Gastroesophageal sphincter (tissue), 4 donors: ENCODE data around the gene CDYL. TPM values are rescaled to one million over a fixed set of nuclear protein-coding genes. Genes with fewer than 3 reads are reported as not detected.

Experiments used
- ATAC-seq: fragments of 150-250 bp; one replicate; pipeline ENCODE4 v1.9.1; 2016; ENCODE audit warnings: mild to moderate bottlenecking, moderate library complexity
- H3K27ac ChIP-seq, 4 donors: fragments of 200-600 bp; sonication (generic) in 3 of 4; 1 replicate in 3 of 4; 2 replicates in 1 of 4; pipeline ENCODE4 v1.5.1; 2016 to 2019
- H3K27me3 ChIP-seq: fragments of 200-600 bp; sonication (generic); one replicate; pipeline ENCODE4 v1.5.1; 2019
- H3K36me3 ChIP-seq, 2 donors: fragments of 200-600 bp; sonication (generic); one replicate each; pipeline ENCODE4 v1.5.1; 2019; ENCODE audit warnings: control low read depth in 1 of 2
- H3K4me1 ChIP-seq, 3 donors: fragments of 200-600 bp; sonication (generic); 1 replicate in 2 of 3; 2 replicates in 1 of 3; pipeline ENCODE4 v1.5.1; 2016 to 2019; ENCODE audit warnings: control low read depth in 2 of 3
- H3K4me3 ChIP-seq, 2 donors: fragments of 200-600 bp; sonication (generic); one replicate each; pipeline ENCODE4 v1.5.1; 2019; ENCODE audit warnings: mild to moderate bottlenecking in 1 of 2, moderate library complexity in 1 of 2
- H3K9me3 ChIP-seq, 3 donors: fragments of 200-600 bp; sonication (generic); one replicate each; pipeline ENCODE4 v1.5.1; 2017 to 2019; ENCODE audit warnings: control low read depth in 2 of 3
- CTCF ChIP-seq, 4 experiments: fragments of 200-600 bp in 2 of 4; fragments of 450-650 bp in 2 of 4; sonication (generic) in 1 of 4; IDR thresholded peaks; one replicate each; pipeline ENCODE4 v1.5.1; 2017 to 2019; ENCODE audit warnings: antibody characterized with exemption in 4 of 4, mild to moderate bottlenecking in 2 of 4, moderate library complexity in 2 of 4
- EP300 ChIP-seq: sonication (generic); formaldehyde crosslinking; IDR thresholded peaks from one replicate; pipeline ENCODE4 v1.6.1; 2017; ENCODE audit warnings: antibody characterized with exemption, mild to moderate bottlenecking
- POLR2A ChIP-seq, 2 donors: fragments of 450-650 bp; IDR thresholded peaks; one replicate each; pipeline ENCODE4 v1.6.1; 2017; ENCODE audit warnings: antibody characterized with exemption in 2 of 2, mild to moderate bottlenecking in 2 of 2, moderate library complexity in 1 of 2
- POLR2AphosphoS5 ChIP-seq: sonication (generic); formaldehyde crosslinking; IDR thresholded peaks from one replicate; pipeline ENCODE4 v1.6.1; 2017; ENCODE audit warnings: antibody characterized with exemption
- WGBS, 2 donors: methylation state at CpG; one replicate each; pipeline ENCODE4 v1.1.5; 2018; ENCODE audit warnings: low coverage in 1 of 2; 5-methylcytosine and 5-hydroxymethylcytosine counted together
- total RNA-seq, 4 donors: library from RNA; depleted of rRNA; stranded (reverse); fragments of >200 nt; gene quantifications; one replicate each; pipeline ENCODE4 v1.1.0, GENCODE V29; 2016

CDYL gene
- total RNA-seq, 4 donors from 2014 or later, result 32.0 to 68.3 (median 54.0) TPM

GRCh38 chr6:4775494-4776130 is 592 bp upstream of the CDYL start:
- TF ChIP-seq CTCF (IDR thresholded peaks at IDR 0.05) (peak in 3 of 4 experiments; percentile 45 to 51 (median 50)), EP300 (no peak), POLR2A (IDR thresholded peaks at IDR 0.05) (peak; percentile 4)
- no peaks in the 10 kb centered on the region for H3K36me3 ChIP-seq
- no peaks in the 10 kb centered on the region for H3K27me3 ChIP-seq
- peak; percentile 87 for ATAC-seq
- peak overlapping the region; percentile 52 to 80 for H3K4me3 ChIP-seq
- no CpG with 5 or more reads among the region's 88 CpGs for WGBS, 2 donors
- peak overlapping the region; percentile 63 to 91 (median 90) for H3K27ac ChIP-seq
- no peaks in the 10 kb centered on the region for H3K9me3 ChIP-seq
- H3K4me1 ChIP-seq, result peaks cover 2 to 40% (median 3%) of the 10 kb centered on the region in 3 donors

- H3K4me1 ChIP-seq, result peaks cover 3 to 49% (median 7%) of the 10 kb centered on the region in 3 donors
- H3K4me3 ChIP-seq, result peak overlapping the region; percentile 80 to 98
- peak; percentile 50 for ATAC-seq
- peak overlapping the region; percentile 75 to 91 (median 90) for H3K27ac ChIP-seq
- no peak for TF ChIP-seq CTCF (IDR thresholded peaks at IDR 0.05)
- no peak for TF ChIP-seq POLR2A (IDR thresholded peaks at IDR 0.05)
- no peak for TF ChIP-seq EP300
- TF ChIP-seq POLR2AphosphoS5, result no peak
- H3K36me3 ChIP-seq, result no peaks in the 10 kb centered on the region
- WGBS, 2 donors, result 0 to 1% methylated on average over 8 to 12 of the region's 107 CpGs
- no peaks in the 10 kb centered on the region for H3K9me3 ChIP-seq
- no peaks in the 10 kb centered on the region for H3K27me3 ChIP-seq
These were observed 539 bp downstream of the CDYL start for GRCh38 chr6:4776493-4777393.

- TF ChIP-seq POLR2A (IDR thresholded peaks at IDR 0.05) (no peak), CTCF (IDR thresholded peaks at IDR 0.05) (no peak)
- peaks cover 3 to 55% (median 7%) of the 10 kb centered on the region in 3 donors for H3K4me1 ChIP-seq
- peak overlapping the region; percentile 80 to 98 for H3K4me3 ChIP-seq
- H3K27ac ChIP-seq, result peak overlapping the region in 1 of 4 donors; percentile 89
- WGBS, 2 donors, result 9 to 11% methylated on average over 8 to 9 of the region's 9 CpGs
- ATAC-seq, result no peak
- H3K9me3 ChIP-seq, result no peaks in the 10 kb centered on the region
- no peaks in the 10 kb centered on the region for H3K36me3 ChIP-seq
- no peaks in the 10 kb centered on the region for H3K27me3 ChIP-seq
These were observed 1.3 kb downstream of the CDYL start for GRCh38 chr6:4777394-4777935.

GRCh38 chr6:4778086-4778485 is 1.9 kb downstream of the CDYL start:
- TF ChIP-seq POLR2AphosphoS5 (no peak), EP300 (no peak), CTCF (IDR thresholded peaks at IDR 0.05) (no peak), POLR2A (IDR thresholded peaks at IDR 0.05) (no peak)
- no peak overlapping the region for H3K27ac ChIP-seq
- H3K9me3 ChIP-seq, result no peaks in the 10 kb centered on the region
- H3K36me3 ChIP-seq, result no peaks in the 10 kb centered on the region
- peak overlapping the region in 1 of 2 donors; percentile 80 for H3K4me3 ChIP-seq
- H3K27me3 ChIP-seq, result no peaks in the 10 kb centered on the region
- no peak for ATAC-seq
- peaks cover 3 to 55% (median 7%) of the 10 kb centered on the region in 3 donors for H3K4me1 ChIP-seq
- 76 to 82% methylated on average over 1 of the region's 1 CpG for WGBS, 2 donors
